Medulla oblongata (tissue), 1 donor: ENCODE results near the gene ZC3H12A.

Experiments used
- DNase-seq: peaks from one replicate; pipeline ENCODE4 v3.0.0-alpha.2; 2015; ENCODE audit errors: extremely low spot score

The ZC3H12A gene

DNA sequence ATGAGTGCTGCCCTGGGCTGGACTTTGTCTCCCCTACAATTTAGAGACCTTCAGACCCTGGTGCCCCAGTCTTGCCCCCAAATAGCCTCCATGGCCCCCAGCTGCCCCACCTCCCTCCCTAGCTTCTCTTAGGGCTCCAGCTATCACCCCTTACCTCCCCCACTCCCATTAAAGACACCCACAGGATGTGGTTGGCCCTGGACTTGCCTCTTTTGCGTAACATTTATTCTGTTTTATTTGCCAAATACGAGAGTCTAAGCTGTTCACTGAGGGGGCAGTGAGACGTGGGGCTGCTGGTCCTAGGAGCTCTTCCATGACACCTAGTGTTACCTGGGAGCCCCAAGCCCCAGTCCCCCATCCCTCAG lies 4.5 kb downstream of the ZC3H12A start:
- no peak for DNase-seq

DNA sequence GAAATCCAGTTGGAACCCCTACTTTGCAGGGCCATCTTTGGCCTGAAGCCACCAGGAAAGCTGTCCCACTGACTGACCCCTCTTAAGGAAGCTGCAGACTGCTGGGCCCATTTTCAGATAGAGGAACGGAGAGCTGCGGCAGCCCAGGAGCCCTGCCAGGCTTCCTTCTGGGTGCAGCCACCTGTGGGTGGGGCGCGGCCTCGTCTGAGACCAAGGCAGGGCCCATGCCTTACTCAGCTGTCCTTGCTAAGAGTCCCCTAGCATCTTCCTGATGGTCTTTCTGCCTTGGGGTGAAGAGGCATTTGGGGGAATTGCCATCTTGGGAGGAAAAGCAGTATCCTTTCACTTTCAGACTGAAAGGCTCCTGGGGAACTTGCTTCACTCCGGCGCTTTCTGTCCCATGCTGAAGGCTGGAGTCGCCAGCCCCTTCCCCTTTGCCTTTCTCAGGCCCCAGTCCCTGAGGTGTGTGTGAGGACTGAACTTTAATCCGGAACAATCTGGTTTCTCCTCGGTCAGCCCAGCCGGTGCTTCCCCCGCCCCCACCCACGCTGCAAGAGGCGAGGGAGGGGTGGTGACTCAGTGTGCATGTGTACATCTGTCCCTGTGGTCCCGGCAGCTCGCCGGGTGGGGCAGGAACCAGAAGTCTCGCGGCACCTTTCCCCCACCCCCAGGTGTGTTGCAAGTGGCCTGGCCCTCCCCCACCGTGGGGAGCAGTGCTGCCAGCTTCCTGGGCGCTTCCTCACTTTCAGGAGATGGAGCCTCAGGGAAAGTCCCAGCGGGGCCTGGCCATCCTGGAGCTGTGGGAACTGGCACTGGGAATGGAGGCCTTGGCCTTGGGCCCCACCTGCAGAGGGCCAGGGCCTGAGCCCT lies 5.1 kb downstream of the ZC3H12A start:
- peak; percentile 36 for DNase-seq

DNA sequence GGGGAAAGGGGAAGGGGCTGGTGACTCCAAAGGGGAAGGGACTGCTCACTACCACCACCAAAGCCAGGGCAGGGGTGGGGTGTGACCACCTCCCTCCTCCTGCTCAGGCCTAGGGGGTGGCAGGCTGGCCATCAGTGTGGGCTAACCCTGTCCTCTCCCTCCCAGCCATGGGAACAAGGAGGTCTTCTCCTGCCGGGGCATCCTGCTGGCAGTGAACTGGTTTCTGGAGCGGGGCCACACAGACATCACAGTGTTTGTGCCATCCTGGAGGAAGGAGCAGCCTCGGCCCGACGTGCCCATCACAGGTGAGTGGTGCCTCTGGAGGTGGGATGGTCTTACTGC lies 5.7 kb downstream of the ZC3H12A start:
- no peak for DNase-seq

GRCh38 chr1:37480581-37481288 lies 6.4 kb downstream of the ZC3H12A start:
- no peak for DNase-seq

- no peak for DNase-seq
Observed at GRCh38 chr1:37481289-37482003, 7.1 kb downstream of the ZC3H12A start.

GRCh38 chr1:37482004-37482785 lies 7.8 kb downstream of the ZC3H12A start:
- DNase-seq, result no peak

DNA sequence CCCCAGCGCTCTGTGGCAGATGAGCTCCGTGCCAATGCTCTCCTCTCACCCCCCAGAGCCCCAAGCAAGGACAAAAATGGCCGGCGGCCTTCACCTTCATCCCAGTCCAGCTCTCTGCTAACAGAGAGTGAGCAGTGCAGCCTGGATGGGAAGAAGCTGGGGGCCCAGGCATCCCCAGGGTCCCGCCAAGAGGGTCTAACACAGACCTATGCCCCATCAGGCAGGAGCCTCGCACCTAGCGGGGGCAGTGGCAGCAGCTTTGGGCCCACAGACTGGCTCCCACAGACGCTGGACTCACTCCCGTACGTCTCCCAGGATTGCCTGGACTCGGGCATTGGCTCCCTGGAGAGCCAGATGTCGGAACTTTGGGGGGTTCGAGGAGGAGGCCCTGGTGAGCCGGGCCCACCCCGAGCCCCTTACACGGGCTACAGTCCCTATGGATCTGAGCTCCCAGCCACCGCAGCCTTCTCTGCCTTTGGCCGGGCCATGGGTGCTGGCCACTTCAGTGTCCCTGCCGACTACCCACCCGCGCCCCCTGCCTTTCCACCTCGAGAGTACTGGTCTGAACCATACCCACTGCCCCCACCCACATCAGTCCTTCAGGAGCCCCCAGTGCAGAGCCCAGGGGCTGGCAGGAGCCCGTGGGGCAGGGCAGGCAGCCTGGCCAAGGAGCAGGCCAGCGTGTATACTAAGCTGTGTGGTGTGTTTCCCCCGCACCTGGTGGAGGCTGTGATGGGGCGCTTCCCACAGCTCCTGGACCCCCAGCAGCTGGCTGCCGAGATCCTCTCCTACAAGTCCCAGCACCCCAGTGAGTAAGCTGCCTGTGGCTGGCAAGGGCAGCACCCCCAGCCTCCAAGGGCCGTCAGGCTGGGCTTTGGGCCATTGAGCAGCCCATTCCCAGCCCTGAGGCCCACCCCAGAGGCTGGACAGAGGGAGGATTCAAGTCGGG lies 8.7 kb downstream of the ZC3H12A start:
- DNase-seq, result no peak

- no peak for DNase-seq
Observed at GRCh38 chr1:37483785-37484184, 9.4 kb downstream of the ZC3H12A start.

- DNase-seq, result no peak
Observed at GRCh38 chr1:37484325-37485051, 10.1 kb downstream of the ZC3H12A start.

DNA sequence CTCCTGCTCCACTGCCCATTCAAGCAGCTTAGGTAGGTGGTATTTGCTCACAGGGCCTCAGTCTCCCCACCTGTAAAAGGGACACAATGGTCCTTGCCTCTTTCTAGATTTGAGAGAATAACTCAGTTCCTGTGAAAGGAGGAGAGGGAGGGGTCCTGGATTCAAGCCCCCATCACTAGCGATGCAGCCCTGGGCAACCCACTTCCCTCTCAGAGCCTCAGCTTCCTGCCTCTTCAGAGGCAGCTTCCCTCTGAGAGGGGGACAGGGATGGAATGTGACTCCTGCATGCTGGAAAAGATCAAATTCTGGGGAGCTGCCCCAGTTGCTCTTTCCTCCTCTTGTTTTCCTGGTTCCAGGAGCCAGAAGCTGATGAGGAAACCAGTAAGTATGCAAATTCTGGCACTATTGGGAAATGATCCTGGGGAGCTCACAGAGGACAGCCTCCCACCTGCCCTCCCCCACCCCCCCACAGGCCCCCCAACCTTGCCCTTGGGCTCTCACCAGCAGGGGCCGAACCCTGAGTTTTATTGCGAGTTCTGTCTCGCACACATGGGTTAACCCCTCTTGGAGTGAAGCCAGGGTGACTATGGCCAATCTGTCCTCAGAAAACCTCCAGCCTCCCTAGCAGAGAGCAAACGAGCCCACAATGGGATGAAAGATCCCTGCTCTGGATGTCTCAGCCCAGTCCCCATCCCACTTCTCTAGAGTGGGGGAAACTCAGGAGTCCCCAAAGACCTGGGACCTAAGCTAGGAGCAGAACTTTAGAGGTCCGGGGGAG lies 11.7 kb downstream of the ZC3H12A start:
- DNase-seq, result no peak

DNA sequence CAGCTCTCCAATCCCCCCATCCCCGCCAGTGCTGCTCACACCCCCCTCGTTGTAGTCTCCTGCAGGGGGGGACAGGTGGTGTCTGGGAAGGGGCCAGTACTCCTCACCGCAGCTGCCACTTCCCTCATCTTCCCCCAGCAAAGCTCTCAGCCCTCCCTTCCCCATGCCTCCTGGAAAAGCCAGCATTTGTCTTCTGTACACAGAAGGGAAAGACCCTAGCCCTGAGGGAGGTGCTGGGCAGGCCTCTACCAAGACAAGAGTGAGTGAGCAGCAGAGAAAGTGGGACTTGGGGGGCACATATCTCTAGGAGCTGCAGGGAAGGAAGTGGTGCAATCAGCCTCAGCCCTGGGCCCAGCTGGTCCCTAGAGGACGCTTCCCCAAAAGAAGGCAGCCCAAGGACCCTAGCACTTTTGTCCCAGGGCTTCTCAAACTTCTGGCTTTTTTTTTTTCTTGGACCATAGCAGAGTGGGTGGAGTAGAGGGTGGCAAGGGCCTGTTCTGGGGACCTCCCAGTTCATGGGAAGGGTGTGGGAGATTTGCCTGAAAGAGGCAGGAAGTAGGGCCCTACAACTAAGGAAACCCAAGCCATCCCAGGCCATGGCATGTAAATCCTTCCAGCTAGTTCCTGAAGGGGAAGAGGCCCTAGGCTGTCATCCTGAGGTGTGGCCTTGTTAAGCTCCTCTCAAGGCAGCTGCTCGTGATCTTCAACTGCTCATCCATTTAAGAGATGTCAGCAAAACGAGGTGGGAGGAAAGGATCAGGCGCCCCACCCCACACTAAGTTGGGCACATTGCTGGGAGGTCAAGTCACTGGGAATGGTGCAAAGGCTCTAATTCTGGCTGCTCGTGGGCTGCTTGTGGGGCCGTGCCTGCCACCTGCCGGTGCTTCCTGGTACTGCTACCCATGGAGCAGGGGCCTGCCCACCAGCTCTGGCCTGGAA lies 12.6 kb downstream of the ZC3H12A start:
- peak; percentile 66 for DNase-seq

- no peak for DNase-seq
Observed at GRCh38 chr1:37487619-37487984, 13.2 kb downstream of the ZC3H12A start.

DNA sequence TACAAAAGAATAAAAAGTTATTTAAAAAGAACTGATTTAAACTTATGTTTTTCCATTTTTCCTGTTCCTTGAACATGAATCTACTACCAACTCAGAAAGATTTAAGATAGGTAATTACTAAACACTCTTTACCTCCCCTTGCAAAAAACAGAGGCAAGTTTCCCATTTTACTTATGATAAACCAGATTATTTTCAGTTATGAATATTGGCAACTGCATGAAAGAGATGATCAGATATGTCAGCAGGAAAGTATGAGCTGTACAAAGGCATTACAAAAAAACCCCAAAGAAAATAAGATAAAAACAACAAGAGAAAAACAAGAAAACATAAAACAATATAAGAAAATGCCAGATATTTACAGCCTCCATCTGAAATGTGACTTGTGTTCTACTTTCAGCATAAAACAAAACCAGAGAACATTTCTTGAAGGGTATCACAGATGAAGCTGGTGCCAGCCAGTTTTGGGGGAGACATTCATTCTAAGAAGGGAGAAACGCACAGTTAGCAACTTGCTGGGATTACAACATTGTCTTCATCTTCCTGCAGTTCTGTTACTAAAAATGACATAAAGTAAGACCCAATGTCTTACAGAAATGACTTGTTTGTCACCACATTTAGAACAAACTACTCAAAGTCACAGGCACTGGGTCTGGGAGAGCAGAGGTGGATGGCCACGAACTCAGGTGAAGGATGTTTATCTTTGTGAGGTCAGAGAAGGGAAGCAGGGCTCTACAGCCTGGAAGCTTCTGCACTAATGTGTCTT lies 19.1 kb downstream of the ZC3H12A start:
- DNase-seq, result no peak

DNA sequence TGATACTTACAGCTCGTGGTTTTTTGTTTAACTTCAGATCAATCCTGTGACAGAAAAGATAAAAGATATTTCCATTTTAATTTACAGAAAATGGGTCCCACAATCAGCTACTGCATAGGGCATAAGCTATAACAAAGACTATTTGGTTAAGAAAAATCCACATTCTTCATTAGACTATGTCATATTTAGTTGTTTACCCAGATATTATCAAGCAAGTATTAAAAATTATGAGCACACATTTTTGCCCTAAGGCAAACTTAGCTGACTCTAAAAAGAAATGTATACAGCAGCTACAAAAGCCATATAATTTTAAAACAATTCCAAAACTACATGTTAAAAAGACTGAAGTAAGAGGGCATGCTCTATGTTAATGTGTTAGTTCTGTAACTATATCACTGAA lies 21.5 kb downstream of the ZC3H12A start:
- no peak for DNase-seq

- no peak for DNase-seq
Observed at GRCh38 chr1:37497832-37498231, 23.5 kb downstream of the ZC3H12A start.

GRCh38 chr1:37498872-37499617 lies 24.7 kb downstream of the ZC3H12A start:
- peak; percentile 63 for DNase-seq

- no peak for DNase-seq
Observed at GRCh38 chr1:37501661-37502060, 27.3 kb downstream of the ZC3H12A start.
